Activated CD4-positive, alpha-beta T cell treated with anti-CD3 and anti-CD28 coated beads, Interleukin-2, amount 50 U/mL, for 48 hours (primary cell): ENCODE data around the gene TMPRSS5.
A peak's percentile ranks its signal among the peaks of the same experiment; 100 is the strongest.
"Not testable (repeated sequence)": the region's sequence is repeated elsewhere in the genome, so short reads cannot be mapped to it uniquely, and the experiment has no call there.

ENCODE experiments used
- DNase-seq, 2 experiments: peaks; one replicate each; pipeline ENCODE4 v3.0.0-alpha.2; 2020

TMPRSS5 gene

GRCh38 chr11:113697111-113697510 lies 9.0 kb downstream of the TMPRSS5 start:
- DNase-seq, result no peak

GRCh38 chr11:113695207-113695606 lies 10.9 kb downstream of the TMPRSS5 start:
- no peak for DNase-seq

- no peak for DNase-seq
Measured at GRCh38 chr11:113694390-113694789, 11.7 kb downstream of the TMPRSS5 start.

GRCh38 chr11:113693030-113693429 lies 13.1 kb downstream of the TMPRSS5 start:
- no peak for DNase-seq

DNA sequence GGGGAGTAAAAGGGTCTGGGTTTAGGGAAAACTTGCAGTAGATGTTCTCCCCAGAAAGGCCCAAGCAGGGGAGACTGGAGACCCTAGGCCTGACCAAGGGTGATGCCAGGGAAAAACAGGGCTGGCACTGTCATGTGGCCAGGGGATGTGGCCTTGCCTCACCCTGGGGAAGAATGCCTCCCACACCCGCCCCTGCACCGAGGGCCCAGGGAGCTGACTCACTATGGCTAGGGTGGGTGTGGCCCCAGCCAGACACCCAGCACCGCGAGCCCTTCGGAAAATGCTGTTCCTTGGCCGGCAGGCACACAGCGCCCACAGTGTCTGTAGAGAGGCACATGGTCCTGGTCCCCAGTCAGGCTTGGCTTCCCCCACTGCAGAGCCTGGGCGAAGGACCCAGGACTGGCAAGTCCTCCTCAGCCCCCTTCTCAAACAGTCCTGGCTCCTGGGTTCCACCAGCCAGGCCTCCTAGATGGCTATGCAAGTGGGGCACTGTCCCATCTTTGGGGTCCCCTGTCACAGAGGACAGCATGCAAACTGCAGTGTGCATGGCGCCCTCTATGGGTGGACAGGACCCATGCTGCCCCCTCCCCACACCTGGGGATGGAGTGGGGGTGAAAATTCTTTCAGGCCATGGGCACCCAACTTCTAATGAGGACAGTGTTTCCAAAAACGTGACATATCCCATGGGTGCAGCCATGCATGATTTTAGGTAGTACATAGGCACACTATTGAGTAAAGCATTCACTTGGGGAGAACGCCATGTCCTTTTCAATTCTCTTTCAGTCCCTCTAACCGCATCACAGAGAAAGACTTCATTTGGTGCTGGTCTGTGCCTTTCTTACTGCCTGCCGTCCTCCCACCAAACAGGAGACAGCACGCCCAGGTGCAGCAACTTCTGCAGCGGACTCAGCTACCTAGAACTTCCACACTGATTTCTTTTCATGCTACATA lies 15.2 kb downstream of the TMPRSS5 start:
- DNase-seq, result peak; percentile 20 to 29

DNA sequence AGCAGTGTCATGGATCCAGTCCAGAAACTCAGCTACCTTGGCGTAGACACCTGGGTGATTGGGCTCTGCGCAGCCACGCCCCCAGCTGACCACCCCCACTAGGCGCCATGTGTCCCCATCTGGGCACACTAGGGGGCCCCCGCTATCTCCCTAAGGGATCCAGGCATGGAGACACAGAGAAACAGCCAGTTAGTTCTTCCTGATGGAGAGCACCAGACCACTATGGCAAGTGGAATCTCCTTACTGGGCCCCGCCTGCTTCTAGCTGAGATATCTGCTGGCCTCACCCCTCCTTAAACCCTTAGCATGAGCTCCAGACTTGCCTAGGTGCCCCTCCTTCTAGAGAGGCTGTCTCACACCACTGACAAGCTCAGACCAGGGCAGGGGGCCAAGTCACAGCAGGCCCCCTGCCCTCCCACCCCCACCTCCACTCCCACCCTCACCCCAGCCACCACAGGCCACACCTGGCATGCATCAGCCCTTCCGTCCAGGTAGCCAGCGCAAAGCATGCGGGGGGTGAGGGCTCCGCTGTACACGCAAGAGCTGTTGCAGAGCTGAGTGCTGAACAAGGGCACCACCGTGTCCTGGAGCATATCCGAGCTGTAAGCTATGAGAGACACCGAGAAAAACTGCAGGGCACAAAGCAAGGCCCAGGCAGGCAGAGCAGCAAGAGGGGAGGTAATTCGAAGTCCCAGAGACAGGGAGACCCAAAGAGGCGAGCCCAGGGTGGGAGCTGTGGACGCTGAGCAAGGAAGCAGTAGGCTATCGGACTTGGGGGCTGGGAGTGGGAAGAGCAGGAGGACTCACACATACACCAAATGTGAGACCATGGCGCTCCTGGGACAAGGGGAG lies 16.1 kb downstream of the TMPRSS5 start:
- no peak for DNase-seq

- no peak for DNase-seq
Measured at GRCh38 chr11:113685654-113686359, 20.3 kb downstream of the TMPRSS5 start.

DNA sequence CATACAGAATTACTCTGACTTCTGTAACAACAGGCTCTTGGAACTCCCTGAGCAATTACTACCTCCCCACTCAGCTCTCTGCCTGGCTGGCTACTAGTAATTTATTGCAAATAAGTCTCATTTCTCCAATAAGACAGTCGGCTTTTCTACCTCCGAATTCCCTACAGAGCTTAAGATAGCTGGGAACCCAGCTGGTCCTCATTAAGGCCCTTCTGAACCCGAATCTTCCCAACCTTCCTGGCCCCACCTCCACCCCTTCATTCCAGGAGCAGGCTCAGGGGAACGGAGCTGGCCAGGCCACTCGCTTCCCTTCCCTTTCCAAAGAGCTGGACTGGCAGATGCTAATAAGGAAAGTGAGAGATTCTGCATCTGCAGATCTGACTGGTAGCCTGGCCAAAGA lies 21.6 kb downstream of the TMPRSS5 start:
- DNase-seq, result no peak

DNA sequence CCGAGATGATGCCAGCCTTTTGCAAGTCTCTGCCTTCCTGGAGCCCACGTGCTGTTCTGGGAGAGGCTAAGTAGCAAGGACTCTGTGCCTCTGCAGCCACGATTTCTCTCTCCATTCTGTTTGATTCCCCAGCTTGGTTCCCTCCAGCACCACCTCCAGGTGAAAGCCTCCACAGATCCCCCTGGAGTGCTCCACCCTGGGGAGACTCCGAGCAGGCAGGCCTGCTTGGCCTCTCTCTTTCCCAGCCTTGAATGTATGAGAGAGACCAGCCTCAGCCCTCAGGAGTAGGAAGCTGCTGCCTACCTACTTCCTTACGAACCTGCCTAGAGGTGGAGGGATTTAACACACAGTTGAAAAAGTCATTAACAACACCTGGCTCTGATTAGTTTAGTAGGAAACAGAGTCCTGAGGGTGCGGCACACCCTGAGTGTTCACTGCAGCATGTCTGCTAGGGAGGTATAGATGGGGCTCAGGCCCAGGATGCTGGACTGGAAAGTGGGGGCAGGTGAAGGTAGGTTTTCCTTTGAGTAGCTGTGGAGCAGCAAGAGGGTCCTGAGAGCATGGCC lies 22.5 kb downstream of the TMPRSS5 start:
- no peak for DNase-seq

DNA sequence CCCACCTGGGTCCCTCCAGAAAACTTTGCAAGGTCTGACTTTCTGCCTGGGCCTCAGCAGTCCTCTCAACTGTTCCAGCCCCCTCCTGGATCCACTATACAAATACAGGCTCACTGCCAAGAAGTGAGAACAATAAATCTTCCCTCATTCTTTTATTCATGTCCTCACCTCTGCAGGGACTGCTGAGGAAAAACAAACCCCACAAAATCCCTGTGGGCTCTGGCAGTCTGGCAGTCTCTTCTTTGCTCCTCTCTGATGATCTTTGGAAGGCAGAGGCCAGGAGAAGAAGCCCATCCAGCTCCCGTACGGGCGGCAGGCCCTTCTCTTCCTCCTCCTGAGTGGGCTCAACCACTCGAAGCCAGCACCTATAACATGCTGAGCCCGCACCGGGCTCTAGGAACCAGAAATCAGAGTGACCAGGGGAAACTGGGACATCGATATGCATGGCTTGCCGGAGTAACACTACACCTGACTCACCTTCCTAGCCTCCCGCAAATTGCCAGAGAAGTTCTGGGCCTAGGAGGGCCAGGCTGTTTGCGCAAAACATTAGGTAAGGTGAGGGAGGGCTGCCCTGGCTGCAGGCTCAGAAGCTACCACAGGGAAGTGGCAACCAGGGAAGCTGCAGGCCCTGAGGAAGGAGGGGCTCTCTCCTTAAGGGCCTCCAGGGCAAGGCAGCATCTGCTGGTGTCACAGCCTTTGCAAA lies 24.2 kb downstream of the TMPRSS5 start:
- DNase-seq, result no peak

DNA sequence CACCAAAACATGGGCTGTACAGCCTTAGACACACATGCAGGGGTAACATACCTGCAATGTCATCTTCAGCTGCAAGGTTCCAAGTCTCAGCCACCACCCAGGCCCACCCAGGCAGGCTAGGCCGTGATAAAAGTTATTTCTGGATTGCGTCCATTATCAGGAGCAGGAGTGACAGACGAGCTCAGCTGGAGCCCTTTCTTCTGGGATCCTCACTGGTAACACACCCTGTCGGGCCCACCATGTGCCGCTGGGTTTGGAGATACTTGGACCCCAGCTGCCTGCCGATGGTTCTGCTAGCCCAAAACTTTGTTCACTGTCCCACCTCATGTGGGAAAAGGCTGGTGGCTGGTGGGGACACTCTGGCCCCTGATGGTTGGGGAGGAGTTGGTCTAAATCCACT lies 24.8 kb downstream of the TMPRSS5 start:
- DNase-seq, result no peak

GRCh38 chr11:113677685-113678084 lies 28.4 kb downstream of the TMPRSS5 start:
- DNase-seq, result no peak

DNA sequence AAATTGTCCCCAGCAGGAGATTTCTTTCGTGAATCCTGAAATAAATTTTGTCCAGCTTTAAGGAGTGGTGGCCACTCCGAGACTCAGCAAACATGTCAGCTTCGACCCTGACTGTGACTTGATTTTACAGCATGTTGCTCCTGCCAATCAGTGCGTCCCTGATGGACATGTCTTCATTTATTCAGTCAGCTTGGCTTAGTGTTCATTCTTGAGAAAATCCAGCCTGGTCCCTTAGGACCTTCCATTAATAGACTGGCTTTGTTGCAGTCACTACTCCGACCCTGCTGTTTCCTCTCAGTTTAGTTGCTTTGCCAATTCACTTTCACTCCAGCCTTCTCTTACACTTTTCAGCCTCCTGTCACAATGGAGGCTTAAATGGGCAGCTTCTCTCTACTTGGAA lies 30.5 kb downstream of the TMPRSS5 start:
- no peak for DNase-seq

DNA sequence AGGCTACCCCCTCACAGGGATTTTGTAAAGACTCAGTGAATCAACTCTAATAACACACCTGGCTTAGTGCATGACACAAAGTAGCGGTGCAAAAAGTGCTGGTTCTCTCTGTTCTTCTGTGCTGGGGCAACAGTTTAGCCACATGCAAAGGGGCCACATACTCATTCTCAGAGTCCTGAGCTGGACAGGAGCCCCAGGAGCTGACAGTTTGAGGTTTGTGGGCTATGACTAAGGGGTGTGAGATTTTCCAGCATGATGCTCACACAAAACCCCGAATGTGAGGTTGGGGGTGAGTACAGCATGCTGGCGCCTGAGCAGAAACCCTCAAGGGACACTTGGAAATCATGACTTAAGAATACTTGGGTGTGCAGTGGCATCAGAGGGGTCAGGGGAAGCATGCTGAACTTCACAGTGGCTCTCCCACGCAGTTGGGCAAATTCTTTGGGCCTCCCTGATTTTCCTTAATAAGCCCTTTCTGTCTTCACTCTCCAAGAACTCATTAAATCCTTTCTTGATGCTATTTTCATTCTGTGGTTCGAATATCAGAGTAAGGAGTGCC lies 31.0 kb downstream of the TMPRSS5 start:
- DNase-seq, result peak; percentile 6 to 28

GRCh38 chr11:113674397-113674685 lies 31.8 kb downstream of the TMPRSS5 start:
- no peak for DNase-seq

DNA sequence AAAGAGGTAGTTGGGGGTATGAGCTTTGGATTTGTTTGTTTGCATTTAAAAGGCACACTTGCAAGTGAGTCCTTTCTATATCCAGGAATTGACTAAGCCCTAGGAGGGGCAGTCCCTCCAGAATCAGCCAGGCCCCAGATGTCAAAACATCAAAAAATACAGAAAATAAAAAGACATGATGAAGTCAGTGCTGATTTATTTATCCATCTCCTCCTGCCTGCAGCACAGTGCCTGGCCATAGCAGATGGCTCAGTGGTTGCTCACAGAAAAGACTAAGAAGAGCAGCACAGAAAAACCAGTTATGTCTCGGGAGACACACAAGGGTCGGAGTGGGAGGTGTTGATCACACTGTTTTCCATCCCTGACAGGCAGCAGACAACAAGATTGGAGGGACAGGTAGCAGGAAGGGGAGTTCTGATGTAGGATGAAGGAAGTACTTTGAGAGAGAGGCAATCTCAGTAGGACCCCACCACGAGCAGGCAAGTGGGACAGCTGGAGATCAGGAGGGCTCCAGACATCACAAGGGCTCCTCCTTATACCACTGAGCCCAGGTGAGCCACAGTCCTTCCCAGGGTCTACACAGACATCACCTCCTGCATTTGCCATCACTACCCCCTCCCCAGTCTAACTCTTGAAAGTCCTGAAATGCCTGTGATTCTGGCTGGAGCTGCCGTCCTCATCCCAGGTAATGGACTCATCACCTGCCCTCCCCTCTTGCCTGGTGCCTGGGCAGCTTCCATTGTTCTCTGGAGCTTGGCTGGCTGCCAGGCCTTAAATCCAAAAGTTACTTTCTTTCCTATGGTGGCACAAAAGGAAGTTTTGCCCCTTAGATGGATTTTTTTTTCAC lies 32.3 kb downstream of the TMPRSS5 start:
- no peak for DNase-seq

GRCh38 chr11:113671914-113672313 lies 34.2 kb downstream of the TMPRSS5 start:
- DNase-seq, result not testable (repeated sequence)

DNA sequence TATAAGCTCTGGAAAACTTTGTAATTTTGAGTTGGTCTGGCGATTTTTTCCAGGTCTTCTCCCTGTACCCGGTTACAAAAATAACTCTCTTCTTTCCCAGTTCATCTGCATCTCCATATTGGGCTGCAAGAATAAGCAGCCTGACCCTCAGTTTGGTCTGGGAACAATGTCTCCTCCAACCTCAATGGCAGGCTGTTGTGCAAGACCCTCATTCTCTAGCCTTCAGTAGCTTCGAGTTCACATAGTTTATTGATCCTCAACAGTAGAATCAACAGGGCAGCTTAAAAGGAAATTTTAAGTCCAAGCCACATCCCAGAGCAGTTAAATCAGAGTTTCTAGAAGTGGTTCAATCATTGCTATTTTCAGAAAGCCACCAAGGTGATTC lies 35.3 kb downstream of the TMPRSS5 start:
- no peak for DNase-seq

- DNase-seq, result no peak
Measured at GRCh38 chr11:113670149-113670830, 35.8 kb downstream of the TMPRSS5 start.

GRCh38 chr11:113668255-113668654 lies 37.9 kb downstream of the TMPRSS5 start:
- no peak for DNase-seq
